NCI-H2107 treated with DMSO at 0.1 percent for 48 hours (cell line): ENCODE data around the gene CYP2J2.
"Not testable (repeated sequence)": the region's sequence is repeated elsewhere in the genome, so short reads cannot be mapped to it uniquely, and the experiment has no call there.

Experiments
- DNase-seq: peaks from one replicate; lab custom pipeline; 2025; ENCODE audit not compliant: unreplicated experiment; lab: John Stamatoyannopoulos, UW

CYP2J2 gene, protein sequence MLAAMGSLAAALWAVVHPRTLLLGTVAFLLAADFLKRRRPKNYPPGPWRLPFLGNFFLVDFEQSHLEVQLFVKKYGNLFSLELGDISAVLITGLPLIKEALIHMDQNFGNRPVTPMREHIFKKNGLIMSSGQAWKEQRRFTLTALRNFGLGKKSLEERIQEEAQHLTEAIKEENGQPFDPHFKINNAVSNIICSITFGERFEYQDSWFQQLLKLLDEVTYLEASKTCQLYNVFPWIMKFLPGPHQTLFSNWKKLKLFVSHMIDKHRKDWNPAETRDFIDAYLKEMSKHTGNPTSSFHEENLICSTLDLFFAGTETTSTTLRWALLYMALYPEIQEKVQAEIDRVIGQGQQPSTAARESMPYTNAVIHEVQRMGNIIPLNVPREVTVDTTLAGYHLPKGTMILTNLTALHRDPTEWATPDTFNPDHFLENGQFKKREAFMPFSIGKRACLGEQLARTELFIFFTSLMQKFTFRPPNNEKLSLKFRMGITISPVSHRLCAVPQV

DNA sequence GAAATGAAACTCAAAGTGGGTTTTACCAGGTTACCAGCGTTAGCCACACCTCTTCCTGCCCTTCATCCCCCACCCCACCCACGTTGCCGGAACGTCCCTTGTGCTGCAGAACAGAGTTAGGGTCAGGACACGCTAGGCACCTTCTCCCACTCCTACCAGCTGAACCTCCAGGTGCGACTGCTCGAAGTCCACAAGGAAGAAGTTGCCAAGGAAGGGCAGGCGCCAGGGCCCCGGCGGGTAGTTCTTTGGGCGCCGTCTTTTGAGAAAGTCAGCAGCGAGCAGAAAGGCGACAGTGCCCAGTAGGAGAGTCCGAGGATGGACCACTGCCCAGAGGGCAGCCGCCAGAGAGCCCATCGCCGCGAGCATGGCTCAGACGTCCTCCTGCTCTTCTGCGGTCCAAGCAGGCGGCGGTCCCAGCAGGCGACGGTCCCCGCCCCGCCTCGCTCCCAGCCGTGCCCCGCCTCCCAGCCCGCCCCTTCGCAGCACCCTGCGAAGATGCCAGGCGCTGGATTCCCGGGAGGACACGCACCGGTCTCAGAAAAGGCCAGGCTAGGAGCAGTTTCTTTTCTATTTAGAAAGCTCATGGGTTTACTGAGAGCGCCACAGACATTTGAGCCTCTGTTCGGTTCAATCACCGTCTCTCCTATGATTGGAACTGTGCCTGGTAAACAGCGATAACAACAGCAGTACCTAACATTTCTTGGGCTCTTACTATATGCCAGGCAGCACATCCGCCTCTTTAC, at the start of gene CYP2J2:
CYP2J2 (minus strand) TSS at position 393 of the 743 bp plus-strand sequence; CDS start at position 366, 27 bp downstream.
- peak; percentile 54 for DNase-seq

DNA sequence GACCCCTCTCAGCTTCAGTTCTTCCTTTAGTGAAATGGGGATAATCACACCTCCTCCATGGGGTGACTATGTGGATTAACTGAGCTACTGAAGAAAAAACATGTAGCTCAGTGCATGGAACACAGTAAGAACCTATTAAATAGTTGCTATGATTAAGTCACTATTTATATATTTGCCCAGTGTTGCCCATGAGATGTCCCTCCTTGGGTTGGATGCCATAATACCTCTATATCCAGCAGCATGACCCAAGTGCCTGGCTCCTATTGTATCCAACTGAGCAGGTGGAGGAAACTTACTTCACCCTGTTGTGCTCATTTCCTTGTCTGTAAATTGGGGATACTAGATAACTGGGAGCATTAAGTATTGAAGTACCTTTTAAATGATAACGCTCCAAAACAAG, 47.1 kb upstream of the CYP2J2 start:
- no peak for DNase-seq

DNA sequence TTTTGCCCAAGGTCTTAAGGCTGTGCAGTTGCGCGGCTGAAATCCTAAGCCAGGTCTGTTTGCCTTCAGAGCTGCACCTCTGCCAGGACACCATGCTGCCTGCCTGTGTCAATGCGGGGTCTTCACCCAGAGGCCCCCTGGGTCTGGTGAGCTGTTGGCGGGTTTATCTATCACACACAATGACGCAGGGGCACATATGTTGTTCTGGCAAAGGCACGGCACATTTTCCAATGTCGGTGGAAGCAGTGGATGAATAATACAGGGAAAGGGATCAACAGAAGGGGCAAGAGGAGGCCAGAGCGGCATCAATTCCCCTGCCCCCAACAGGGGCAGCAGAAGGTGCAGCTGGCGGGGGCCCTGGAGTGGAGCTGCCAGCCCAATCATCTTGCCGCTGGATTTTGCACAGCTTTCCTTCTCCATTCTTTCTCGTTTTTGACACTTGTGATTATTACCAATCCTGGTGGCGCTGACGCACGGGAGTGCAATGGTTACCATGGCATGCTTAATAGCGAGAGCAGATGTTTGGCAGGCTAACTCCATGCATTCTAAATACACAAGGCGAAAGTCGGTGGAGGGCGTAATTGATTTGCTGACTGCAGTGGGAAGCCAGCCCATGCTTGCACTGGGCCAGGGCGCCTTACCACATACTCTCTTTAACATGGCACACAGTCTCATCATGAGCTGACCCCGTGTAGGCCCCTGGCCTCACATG, 45.8 kb upstream of the CYP2J2 start:
- DNase-seq: no peak

DNA sequence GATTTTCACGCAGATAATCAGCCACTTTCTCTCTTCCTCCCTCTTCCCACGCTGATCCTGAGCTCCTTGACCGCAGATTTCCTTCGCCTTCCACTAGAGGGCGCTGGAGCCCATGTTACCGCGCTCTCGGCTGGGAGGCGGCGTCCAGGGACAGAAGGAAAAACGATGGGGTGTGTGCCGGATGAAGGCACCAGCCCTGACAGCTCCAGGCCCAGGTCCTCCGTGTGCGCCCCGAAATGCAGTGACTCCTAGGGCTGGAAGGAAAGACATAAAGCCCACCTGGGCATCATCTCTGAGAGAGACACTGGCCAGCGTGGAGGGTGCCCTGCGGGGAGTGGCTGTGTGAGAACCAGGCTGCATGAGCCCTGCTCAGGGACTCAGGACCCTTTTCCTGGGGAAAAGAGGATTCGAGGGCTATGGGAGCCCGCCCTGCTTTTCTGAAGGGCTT, 44.9 kb upstream of the CYP2J2 start:
- DNase-seq: peak; percentile 51

DNA sequence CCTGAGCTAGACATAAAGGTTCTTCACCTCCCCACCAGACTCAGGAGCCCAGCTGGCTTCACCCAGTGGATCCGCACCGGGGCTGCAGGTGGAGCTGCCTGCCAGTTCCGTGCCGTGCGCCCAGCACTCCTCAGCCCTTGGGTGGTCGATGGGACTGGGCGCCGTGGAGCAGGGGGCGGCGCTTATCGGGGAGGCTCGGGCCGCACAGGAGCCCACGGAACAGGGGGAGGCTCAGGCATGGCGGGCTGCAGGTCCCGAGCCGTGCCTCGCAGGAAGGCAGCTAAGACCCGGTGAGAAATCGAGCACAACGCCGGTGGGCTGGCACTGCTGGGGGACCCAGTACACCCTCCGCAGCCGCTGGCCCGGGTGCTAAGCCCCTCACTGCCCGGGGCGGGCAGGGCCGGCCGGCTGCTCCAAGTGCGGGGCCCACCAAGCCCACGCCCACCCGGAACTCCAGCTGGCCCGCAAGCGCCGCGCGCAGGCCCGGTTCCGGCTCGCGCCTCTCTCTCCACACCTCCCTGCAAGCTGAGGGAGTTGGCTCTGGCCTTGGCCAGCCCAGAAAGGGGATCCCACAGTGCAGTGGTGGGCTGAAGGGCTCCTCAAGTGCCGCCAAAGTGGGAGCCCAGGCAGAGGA, 43.1 kb upstream of the CYP2J2 start:
- not testable (repeated sequence) for DNase-seq

DNA sequence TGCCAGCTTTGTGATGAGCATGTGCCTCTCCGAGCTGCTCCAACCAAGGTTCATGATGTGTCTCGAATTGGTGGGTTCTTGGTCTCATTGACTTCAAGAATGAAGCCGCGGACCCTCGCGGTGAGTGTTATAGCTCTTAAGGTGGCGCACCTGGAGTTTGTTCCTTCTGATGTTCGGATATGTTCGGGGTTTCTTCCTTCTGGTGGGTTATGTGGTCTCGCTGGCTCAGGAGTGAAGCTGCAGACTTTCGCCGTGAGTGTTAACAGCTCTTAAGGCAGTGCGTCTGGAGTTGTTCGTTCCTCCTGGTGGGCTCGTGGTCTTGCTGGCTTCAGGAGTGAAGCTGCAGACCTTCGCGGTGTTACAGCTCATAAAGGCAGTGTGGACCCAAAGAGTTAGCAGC, 42.2 kb upstream of the CYP2J2 start:
- DNase-seq: not testable (repeated sequence)

DNA sequence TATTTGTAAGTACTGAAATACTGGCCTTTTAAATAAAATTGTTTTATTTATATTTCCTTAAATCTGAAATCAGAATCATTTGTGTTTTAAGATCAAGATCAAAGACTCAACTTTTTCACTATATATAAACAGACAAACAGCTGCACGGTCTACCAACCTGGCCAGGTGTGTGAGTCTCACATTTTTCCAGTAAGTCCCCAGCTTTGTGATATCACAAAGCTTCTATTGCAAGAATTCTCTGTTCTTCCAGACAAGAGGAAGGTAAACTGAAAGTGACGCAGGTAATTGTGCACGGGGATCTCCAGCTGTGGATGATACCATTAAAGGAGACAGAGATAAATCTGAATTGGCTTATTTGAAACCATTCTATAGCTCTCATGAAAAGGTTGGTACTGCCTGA, 41.2 kb upstream of the CYP2J2 start:
- no peak for DNase-seq

DNA sequence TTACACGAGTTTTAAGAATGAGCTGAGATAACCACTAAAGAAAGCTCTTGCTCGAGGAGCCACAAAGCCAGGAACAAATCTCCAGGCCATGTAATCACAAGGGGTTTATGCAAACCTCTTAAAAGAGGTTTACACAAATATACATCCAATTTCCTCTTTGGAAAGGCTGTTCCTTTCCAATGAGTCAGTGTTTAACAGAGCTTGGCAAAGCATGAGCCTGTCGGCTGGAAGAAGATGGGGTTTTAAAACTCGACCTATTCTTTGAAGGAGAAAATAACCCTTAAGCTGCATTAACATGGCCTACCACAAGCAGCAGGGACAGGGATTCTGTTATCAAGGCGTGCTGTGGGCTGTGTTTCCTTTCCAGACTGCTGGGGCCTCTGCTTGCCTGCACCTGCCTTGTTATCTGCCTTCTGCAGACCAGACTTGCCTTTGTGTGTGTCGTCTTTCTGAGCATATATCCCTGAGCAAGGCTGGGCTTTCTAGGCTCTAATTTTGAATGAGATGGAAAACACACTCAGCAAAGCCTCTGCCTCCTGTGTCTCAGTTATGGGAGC, 40.6 kb upstream of the CYP2J2 start:
- peak; percentile 60 for DNase-seq

DNA sequence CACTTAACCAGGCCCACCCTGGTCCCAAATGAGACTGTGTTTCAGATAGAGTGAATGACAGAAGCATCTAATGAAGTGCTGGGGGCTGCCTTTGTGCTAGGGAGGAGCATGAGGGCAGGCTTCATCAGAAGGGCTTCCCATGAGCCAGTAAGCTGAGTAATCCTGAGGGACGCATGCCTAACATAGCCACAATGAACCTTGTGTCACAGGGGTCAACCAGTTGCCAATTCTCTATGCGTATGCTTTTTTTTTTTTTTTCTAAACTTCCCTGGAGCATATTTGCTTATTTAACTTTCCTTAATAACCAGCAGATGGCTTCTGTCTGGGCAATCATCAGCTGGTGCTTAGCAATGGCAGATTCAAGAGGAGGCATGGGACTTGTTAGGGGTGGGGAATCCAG, 25.5 kb upstream of the CYP2J2 start:
- no peak for DNase-seq

DNA sequence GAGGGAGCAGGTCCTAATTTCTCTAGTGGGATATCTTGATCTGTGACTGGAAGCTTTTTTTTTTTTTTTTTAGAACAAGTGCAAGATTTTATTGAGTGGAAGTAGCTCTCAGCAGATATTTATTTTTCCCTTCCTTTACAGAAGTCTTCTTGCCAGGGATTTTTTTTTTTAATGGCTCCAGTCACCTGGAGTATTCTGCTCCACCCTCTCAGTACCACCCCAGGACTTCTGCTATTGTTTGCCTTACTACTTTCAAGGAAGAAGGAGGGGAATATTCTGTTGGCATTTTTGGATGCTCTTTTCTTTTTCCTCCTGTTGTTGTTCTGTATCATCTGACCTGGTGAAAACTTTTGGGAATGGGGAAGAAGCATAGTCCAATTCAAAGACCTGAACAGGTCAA, 23.1 kb upstream of the CYP2J2 start:
- no peak for DNase-seq

DNA sequence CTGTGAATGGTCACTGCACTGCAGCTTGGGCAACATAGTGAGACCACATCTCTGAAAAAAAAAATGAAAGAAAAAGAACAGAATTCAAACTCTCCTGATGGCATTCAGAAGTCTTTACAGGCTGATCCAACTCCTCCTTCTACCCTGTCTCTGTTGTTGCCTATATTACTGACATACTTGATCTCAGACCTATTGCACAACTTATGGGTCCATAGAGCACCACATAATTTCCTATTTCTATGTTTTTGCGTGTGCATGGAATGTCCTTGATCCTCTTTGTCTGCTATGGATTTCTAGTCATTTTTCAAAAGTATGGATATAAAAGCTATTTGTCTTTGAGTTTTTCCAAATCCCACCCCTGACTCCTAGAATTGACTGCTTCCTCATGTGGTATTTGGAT, 22.4 kb upstream of the CYP2J2 start:
- DNase-seq: no peak

DNA sequence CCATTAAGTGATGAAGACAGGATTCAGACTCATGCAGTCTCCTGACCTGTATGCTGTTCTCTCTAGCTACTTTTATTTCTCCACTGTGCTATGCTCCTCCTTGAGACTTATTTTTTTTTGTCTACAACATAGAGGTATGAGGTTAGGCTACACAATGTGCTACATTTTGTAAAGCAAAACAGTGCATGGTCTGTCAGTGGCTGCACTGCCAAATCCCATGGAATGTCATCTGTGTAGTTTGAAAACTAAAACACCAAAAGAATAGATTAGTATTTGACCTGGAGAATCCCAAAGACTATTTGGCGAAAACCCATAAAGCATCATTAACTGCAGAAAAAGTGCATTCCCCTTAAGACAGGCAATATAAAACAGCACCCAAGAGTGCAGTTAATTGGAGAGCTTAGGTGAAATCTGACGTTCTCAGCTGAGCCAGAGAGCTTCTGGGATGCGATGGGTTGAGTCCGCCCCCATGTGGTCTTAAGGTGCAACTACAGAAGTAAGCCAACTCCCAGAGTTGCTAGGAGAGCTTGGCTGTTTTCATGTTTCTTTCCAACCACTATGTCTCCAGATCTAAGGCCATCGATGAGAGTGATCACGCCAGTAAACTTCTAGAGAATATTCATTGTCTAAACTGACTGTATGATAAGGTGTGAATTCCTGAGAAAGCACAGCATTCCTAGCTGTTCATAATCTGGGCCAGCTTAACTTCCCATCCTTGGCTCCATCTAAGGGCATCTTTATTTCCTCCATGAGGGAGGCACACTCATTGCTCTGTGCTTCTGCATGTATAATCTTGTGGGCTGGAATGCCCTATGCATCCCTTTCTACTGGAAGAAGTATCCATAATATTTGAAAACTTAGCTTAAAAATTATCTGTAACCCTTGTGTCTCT, 20.7 kb upstream of the CYP2J2 start:
- DNase-seq: peak; percentile 77

DNA sequence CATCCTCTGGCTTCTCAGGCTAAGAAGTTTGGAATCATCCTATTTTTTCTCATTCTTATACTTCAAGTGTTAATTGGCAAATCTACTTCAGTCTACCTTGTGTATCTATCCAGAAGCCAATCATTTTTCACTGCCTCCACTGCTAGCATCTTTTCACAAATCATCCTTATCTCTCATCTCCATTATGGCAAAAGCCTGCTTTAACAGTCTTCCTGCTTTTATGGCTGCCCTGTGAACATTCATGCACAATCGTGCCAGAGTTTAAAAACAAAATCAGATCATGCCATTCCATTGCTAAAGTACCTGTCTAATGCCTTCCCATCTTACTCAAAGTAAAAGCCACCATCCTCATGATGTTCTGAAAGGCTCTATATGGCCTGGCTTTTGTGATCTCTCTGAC, 19.2 kb upstream of the CYP2J2 start:
- no peak for DNase-seq

DNA sequence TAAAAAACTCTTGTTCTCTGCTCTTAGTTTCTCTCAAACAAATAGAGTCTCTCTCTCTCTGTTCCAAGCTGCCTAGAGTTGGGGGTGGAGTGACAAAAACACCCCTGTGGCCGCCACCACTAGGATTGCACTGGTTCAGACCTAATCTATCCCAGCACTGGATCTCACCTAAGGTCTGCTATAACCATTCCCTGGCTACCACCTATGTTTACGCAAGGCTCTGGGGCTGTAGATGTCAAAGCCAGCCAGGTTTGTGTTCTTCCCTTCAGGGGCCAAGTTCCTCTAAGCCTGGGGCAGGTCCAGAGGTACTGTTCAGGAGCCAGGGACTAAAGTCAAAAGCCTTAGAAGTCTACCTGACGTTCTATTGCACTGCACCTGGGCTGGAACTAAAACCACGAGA, 12.8 kb upstream of the CYP2J2 start:
- no peak for DNase-seq

DNA sequence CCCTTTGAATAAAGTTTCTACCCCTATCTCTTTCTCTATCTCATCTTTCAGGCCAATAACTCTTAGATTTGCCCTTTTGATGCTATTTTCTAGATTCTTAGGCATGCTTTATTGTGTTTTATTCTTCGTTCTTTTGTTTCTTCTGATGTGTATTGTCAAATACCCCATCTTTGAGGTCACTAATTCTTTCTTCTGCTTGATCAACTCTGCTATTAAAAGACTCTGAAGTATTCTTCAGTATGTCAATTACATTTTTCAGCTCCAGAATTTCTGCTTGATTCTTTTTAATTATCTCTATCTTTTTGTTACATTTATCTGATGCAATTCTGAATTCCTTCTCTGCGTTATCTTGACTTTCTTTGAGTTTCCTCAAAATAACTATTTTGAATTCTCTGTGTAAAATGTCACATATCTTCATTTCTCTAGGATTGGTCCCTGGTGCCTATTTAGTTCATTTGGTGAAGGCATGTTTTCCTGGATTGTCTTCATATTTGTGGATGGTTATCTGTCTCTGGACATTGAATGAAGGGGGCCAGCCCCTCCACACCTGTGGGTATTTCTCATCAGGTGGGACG, 11.2 kb upstream of the CYP2J2 start:
- DNase-seq: no peak

DNA sequence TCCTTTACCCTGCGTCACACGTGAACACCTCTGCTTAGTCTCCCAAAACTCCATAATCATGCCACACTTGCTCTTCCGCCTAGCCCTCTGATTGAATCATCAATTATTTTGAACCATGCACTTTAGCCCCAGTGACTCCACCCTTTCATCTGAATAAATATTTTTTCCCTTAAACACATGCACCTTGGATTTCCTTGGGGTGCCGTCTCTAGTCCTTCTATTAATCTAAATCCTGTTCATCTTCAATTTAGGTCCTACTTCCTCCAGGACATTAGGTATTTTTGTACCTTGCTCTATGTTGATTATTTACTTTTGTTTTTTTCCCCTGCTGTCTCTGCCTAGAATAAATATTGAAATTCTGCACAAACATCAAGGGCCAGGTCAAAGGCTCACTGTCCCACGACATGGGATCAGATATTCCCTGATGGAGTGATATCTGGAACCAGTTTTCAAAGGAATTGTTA, 9.8 kb upstream of the CYP2J2 start:
- DNase-seq: no peak

DNA sequence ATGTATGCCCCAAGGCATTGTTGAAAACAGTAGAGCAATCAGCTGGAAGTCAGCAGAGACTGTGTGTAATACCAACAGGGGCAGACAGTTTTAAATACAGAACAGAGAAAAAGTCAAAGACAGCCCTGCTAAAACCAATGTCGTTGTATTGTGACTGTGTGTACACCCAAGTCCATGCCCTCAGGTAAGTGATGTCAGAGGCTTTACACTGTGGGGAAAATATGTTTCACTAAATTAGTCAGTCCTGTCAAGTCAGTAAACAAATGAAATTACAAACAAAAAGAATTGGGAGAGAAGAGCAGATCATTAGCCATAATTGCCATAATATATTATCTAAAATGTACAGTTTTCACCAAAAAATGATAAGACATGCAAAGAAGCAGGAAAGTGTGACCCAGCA, 2.4 kb upstream of the CYP2J2 start:
- DNase-seq: no peak

DNA sequence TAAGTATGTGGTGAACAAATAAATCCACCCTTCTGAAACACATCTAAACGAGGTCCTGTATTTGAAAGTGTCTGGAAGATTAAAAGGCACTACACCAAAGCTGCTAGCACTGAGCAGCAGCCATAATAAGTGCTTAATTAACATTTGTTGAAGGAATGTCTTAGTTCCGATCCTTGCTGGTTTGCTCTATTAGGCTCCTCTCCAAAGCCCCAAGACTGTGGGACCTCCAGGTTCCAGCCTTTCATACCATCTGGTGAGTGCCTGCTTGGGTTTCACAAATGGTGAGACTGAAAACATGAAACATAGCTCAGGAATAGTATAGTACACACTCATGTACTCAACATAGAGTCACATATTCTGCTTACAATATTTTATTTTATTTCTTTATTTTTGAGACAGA, 640 bp upstream of the CYP2J2 start:
- DNase-seq: no peak

DNA sequence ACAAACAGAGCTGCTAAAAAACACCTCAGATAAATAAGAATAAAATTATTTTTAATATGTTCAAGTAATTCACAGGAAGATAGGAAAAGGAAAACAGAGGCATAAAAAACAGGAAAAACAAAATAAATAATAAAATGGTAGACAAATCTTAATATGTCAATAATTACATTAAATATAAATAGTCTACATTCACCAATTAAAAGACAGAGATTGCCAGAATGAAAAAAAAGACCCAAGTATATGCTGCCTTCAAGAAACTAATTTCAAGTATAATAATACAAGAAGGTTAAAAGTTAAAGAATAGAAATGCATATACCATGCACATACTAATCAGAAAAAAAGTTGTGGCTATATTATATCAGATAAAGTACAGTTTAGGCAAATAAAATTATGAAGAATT, 1.9 kb downstream of the CYP2J2 start:
- no peak for DNase-seq
